Stimulated activated CD4-positive, alpha-beta T cell treated with anti-CD3 and anti-CD28 coated beads, TNF-alpha, amount 100 ng/mL, for 4 hours (primary cell): ENCODE data around the gene MIGA2.
A peak's percentile ranks its signal among the peaks of the same experiment; 100 is the strongest.
"Not testable (repeated sequence)": the region's sequence is repeated elsewhere in the genome, so short reads cannot be mapped to it uniquely, and the experiment has no call there.

ENCODE experiments used
- DNase-seq, 3 experiments: peaks; one replicate each; pipeline ENCODE4 v3.0.0-alpha.2; 2020; ENCODE audit warnings: low read depth in 3 of 3

MIGA2 gene

GRCh38 chr9:129100383-129101169 is 64.2 kb downstream of the MIGA2 start:
- DNase-seq: no peak

- no peak for DNase-seq
Measured at GRCh38 chr9:129101279-129101678, 64.9 kb downstream of the MIGA2 start.

DNA sequence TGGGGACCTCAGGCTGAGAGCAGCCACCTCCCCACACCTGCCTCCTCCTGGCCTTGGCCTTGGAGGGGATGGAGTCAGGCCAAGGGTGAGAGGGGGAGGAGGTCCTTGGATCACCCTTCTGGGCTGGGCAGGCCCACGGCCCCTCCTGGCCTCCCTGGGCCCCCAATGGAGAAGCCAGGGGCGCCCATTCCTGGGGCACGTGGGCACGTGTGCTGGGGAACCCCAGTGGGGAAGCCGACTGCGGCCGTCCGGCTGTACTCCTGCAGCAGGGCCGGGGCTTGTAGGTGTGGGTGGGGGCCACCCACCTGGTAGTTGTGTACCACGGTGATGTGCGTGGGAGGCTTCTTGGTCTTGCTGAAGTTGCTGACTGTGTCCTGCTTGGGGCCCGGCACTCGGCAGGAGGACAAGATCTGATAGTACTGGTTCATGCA is 65.7 kb downstream of the MIGA2 start:
- no peak for DNase-seq

DNA sequence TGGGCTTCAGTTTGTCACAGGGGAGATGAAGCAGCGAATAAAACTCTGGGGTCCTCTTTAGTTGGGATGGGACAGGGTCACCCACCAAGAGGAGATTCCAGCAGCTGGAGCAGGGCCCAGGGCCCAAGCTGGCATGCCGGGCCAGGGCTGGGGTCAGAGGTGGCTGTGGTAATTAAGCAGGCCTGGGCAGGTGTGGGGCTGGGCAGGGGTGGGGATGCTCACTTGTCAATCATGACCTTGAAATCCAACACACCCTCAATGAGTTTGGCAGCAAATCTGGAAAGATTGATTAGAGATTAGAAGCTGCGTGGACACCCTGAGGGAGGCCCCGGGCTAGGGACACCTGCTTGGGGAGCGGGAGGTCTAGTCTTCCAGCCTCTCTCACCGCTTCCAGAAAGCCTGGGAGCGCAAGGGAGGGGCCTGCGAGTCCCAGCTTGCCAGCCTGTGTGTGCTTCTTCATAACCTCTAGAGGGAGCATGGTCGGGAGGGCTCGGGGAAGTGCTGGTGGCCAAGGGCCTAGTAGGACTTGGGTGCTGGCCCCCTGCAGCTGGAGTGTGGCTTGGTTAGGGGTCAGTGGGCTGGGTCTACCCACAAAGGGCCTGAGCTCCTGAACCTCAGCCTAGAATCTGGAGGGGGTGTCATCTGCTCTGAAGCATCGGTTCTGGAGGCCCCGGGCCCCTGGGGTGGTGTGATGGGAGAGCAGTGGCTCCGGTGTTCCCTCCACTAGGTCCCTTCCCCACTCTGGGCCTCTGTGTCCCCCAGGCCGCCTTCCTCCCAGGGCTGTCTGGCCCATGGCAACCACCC is 66.6 kb downstream of the MIGA2 start:
- no peak for DNase-seq

DNA sequence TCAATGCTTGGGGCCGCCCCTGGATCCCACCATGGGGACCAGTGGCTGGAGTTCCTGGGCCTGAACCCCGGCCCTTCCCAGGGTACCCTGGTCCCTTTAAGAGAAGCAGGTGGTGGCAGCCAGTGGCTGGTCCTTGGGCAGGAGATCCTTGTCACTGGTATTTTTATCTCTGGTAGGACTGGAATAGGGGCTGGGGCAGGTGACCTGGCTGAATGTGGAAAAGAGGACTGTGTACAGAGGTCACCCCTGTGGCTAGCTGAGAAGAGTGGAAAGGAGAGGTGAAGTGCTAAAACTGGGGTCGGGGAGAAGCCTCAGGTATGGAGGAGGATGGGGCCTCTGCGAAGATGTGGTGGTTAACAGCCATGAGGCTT is 67.2 kb downstream of the MIGA2 start:
- no peak for DNase-seq

- no peak for DNase-seq
Measured at GRCh38 chr9:129104051-129104450, 67.6 kb downstream of the MIGA2 start.

DNA sequence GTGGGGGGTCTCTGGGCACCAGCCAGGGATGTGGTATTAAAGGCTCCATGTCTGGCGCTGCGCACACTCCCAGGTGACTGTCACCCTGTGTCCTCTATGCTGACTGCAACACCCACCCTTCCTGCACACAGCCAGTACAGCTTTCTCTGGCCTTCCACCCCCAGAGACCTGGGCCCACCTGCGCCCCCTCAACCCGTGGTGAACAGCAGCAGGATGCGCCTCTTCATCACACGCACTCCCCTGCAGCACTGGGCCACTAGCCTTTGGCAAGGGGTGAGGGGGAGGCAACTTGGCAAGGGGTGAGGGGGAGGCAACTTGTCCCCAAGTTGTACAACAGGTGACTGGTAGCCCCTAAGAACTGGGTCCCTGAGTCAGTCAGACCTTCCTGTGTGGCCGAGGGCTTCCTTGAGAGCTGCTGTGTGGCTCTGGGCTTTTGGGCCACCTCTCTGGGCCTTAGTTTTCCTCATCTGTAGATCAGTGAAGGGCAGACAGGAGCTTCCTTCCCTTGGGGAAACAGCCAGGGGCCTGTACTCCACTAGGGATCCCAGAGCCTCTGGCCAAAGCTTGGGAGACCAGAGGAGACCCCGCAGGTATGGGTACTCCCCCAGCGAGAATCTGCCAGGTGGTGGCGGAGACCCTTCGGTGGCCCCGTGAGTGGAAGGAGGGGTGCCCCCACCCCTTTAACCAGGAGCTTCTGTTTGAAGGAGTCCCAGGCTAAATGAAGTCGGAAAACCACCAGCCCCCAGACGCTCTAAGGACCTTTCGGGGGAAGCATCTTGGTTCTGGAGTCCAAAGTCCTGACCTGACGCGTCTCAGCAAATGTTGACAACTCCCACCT is 69.7 kb downstream of the MIGA2 start:
- no peak for DNase-seq

DNA sequence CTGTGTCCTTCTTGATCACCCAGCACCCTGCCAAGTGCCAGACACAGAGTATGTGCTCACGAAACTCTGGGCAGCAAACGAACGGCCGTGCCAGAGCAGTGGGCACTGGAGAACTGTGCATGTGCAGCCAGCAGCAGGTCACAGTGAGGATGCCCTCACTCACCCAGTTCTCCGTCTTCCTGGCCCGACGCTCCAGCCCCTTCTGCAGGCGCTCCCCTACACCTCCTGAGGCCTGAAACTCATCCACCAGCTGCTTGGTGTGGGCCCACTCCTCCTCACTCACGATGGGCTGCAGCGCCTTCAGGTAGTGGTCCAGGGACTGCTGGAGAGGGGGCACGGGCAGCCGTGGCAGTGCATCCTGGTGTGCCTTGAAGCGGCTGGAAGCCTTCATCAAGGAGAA is 71.2 kb downstream of the MIGA2 start:
- DNase-seq: no peak

GRCh38 chr9:129108083-129108804 is 71.8 kb downstream of the MIGA2 start:
- DNase-seq: no peak

GRCh38 chr9:129108805-129109536 is 72.5 kb downstream of the MIGA2 start:
- DNase-seq: no peak

GRCh38 chr9:129109537-129109903 is 73.1 kb downstream of the MIGA2 start:
- DNase-seq: no peak

GRCh38 chr9:129109952-129110739 is 73.7 kb downstream of the MIGA2 start:
- DNase-seq: no peak

- DNase-seq: peak; percentile 90 to 97 (median 94)
Measured at GRCh38 chr9:129110740-129111527, 74.5 kb downstream of the MIGA2 start, which contains the start of the genes CRAT and PTPA. Gene CRAT (minus strand): TSS chr9:129110793. CDS start chr9:129110509, 284 bp downstream. Gene PTPA (plus strand): TSS chr9:129111415. CDS start chr9:129111601, 186 bp downstream.

DNA sequence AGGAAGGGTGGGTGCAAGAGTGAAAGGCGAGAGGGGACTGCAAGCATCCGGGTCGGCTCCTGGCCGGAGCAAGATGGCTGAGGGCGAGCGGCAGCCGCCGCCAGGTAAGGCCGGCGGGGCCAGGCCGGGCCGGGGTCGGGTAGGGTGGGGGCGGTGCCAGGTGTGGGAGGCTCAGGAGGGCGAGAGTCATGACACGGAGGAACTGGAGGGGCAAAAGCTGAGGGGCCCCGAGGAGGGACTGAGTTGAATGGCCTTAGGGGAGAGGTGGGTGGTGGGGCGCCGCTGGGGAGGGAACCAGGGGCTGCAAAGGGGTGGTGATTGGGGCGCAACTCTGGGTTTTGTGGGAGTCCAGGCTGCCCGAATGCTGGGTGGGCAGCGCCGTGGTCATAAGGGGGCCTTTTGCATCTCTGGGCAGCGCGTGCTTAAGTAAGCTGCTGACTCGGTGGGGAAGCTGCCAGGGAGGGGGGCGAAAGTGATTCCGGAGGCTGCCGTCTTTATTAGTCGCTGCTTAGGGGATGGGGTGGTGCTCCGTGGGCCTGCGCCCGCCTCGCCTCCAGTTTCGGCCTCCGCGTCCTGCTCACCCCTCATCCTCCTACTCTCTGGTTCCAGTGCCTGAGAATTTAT is 75.2 kb downstream of the MIGA2 start:
- DNase-seq: no peak

DNA sequence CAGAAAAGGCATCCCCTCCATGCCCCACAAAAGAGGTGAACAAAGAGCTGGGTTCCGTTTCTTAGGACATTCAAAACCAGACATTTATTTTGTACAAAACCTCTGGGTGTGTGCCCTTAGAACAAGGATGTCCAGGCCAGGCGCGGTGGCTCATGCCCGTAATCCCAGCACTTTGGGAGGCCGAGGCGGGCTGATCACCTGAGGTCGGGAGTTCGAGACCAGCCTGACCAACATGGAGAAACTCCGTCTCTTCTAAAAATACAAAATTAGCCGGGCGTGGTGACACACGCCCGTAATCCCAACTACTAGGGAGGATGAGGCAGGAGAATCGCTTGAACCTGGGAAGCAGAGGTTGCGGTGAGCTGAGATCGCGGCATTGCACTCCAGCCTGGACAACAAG is 76.1 kb downstream of the MIGA2 start:
- DNase-seq: not testable (repeated sequence)

DNA sequence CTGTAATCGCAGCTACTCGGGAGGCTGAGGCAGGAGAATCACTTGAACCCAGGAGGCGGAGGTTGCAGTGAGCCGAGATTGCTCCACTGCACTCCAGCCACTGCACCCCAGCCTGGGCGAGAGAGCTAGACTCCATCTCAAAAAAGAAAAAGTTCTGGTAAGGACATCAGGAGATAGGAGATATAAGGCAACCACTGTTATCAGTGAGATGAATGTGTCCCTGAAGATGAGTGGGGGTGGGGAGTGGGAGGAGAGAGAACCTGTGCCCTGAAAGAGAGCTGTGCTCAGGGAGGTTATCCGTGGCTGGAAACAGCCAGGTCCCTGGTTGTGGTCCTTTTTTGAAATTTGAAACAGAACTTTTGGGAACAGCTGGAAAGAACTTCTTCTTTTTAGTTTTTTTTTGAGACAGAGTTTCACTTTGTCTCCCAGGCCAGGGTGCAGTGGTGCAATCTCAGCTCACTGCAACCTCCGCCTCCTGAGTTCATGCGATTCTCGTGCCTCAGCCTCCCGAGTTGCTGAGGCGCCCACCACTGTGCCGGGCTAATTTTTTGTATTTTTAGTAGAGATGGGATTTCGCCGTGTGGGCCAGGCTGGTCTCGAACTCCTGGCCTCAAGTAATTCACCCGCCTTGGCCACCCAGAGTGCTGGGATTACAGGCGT is 77.3 kb downstream of the MIGA2 start:
- DNase-seq: no peak

DNA sequence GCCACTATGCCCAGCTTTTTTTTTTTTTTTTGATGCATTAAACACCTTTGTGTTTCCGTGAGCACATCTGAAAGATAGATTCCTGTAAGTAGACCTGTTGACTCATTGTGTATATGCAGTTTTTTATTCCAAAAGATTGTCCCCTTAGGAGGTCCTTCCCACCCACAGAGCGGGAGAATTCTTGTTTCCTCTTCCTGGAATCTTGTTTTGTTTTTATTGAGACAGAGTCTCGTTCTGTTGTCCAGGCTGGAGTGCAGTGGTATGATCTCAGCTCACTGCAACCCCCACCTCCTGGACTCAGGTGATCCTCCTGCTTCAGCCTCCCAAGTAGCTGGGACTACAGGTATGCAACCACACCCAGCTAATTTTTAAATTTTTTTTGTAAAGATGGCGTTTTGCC is 82.4 kb downstream of the MIGA2 start:
- DNase-seq: no peak

DNA sequence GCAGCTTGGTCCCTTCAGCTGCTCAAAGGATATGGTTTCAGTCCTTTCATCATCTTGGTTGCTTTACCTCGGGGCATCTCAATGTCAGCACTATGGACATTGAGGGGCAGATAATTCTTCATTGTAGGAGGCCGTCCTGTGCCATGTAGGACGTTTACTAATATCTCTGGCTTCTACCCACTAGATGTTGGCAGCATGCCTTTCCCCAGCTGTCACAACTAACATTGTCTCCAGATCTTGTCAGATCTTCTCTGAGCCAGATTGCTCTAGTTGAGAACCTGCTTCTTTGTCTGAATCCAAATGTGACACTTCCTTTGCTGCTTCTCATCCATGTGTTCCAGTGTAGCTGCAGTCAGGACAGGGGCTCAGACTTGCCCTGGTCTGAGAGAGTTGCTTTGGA is 85.1 kb downstream of the MIGA2 start:
- no peak for DNase-seq
